HUES48 (cell line): ENCODE measurements around the gene ANKRD53.

Experiments
- H3K27ac ChIP-seq: one replicate; pipeline ENCODE4 v1.7.0; 2013; ENCODE audit warnings: low read depth, low read length, inconsistent platforms
- H3K27me3 ChIP-seq: 2 replicates; pipeline ENCODE4 v1.6.1; 2013; ENCODE audit warnings: mild to moderate bottlenecking, low read length; ENCODE audit not compliant: control insufficient read depth, insufficient read depth
- H3K36me3 ChIP-seq: 2 replicates; pipeline ENCODE4 v1.6.1; 2013; ENCODE audit warnings: low read length; ENCODE audit not compliant: control insufficient read depth, insufficient read depth
- H3K4me1 ChIP-seq: 2 replicates; pipeline ENCODE4 v1.6.1; 2013; ENCODE audit warnings: mild to moderate bottlenecking, low read length; ENCODE audit not compliant: control insufficient read depth, insufficient read depth
- H3K4me3 ChIP-seq: 2 replicates; pipeline ENCODE4 v1.5.1; 2013; ENCODE audit warnings: mild to moderate bottlenecking, low read depth, low read length
- H3K9ac ChIP-seq: 2 replicates; pipeline ENCODE4 v1.6.1; 2013; ENCODE audit warnings: mild to moderate bottlenecking, low read depth, low read length, moderate library complexity
- H3K9me3 ChIP-seq: 2 replicates; pipeline ENCODE4 v1.6.1; 2013; ENCODE audit warnings: low read length; ENCODE audit not compliant: control insufficient read depth, insufficient read depth

Gene ANKRD53

GRCh38 chr2:70978341-70979179 lies at the start of gene ANKRD53:
Gene ANKRD53, plus strand, starts transcription at chr2:70978630. Its CDS starts 16 bp downstream, at chr2:70978646.
- Histone ChIP-seq H3K9ac (peak within 1 kb of the TSS; percentile 17; the same call in 1 of the 2 replicates), H3K4me1 (peaks cover 17% of the 10 kb centered on the region), H3K9me3 (no peaks in the 10 kb centered on the region), H3K27me3 (peaks cover 37% of the 10 kb centered on the region), H3K36me3 (no peaks in the 10 kb centered on the region), H3K4me3 (peak within 1 kb of the TSS; percentile 82), H3K27ac (no peak within 1 kb of the TSS)

- peaks cover 4% of the 10 kb centered on the region; the same call in 1 of the 2 replicates for H3K4me1 ChIP-seq
- H3K4me3 ChIP-seq: no peak overlapping the region
- H3K27ac ChIP-seq: no peak overlapping the region
- peaks cover 12% of the 10 kb centered on the region; the same call in 1 of the 2 replicates for H3K27me3 ChIP-seq
- no peaks in the 10 kb centered on the region for H3K36me3 ChIP-seq
- H3K9ac ChIP-seq: no peak overlapping the region
- no peaks in the 10 kb centered on the region for H3K9me3 ChIP-seq
Measured at GRCh38 chr2:70930371-70931329, 47.8 kb upstream of the ANKRD53 start.

GRCh38 chr2:70931376-70932000 lies 46.9 kb upstream of the ANKRD53 start:
- H3K27me3 ChIP-seq: peaks cover 16% of the 10 kb centered on the region
- H3K9ac ChIP-seq: no peak overlapping the region
- H3K36me3 ChIP-seq: no peaks in the 10 kb centered on the region
- no peak overlapping the region for H3K4me3 ChIP-seq
- H3K27ac ChIP-seq: no peak overlapping the region
- H3K4me1 ChIP-seq: peaks cover 7% of the 10 kb centered on the region; the same call in 1 of the 2 replicates
- H3K9me3 ChIP-seq: no peaks in the 10 kb centered on the region

GRCh38 chr2:70932631-70933230 lies 45.7 kb upstream of the ANKRD53 start:
- no peak overlapping the region for H3K4me3 ChIP-seq
- H3K4me1 ChIP-seq: peaks cover 10% of the 10 kb centered on the region; the same call in 1 of the 2 replicates
- peaks cover 27% of the 10 kb centered on the region for H3K27me3 ChIP-seq
- no peaks in the 10 kb centered on the region for H3K36me3 ChIP-seq
- H3K27ac ChIP-seq: no peak overlapping the region
- no peaks in the 10 kb centered on the region for H3K9me3 ChIP-seq
- H3K9ac ChIP-seq: no peak overlapping the region

- no peaks in the 10 kb centered on the region for H3K36me3 ChIP-seq
- no peak overlapping the region for H3K9ac ChIP-seq
- no peak overlapping the region for H3K27ac ChIP-seq
- peaks cover 28% of the 10 kb centered on the region for H3K4me1 ChIP-seq
- no peak overlapping the region for H3K4me3 ChIP-seq
- H3K27me3 ChIP-seq: peaks cover 50% of the 10 kb centered on the region
- no peaks in the 10 kb centered on the region for H3K9me3 ChIP-seq
Measured at GRCh38 chr2:70934981-70935380, 43.4 kb upstream of the ANKRD53 start.

GRCh38 chr2:70935468-70936164 lies 42.8 kb upstream of the ANKRD53 start, which contains the start of gene ATP6V1B1:
Gene ATP6V1B1, plus strand, starts transcription at chr2:70935900. Its CDS starts 55 bp downstream, at chr2:70935955.
- no peak within 1 kb of the TSS for H3K27ac ChIP-seq
- H3K36me3 ChIP-seq: no peaks in the 10 kb centered on the region
- H3K9me3 ChIP-seq: no peaks in the 10 kb centered on the region
- H3K9ac ChIP-seq: no peak within 1 kb of the TSS
- peaks cover 28% of the 10 kb centered on the region for H3K4me1 ChIP-seq
- peaks cover 55% of the 10 kb centered on the region for H3K27me3 ChIP-seq
- H3K4me3 ChIP-seq: no peak within 1 kb of the TSS

GRCh38 chr2:70936165-70936978 lies 42.1 kb upstream of the ANKRD53 start:
- H3K9me3 ChIP-seq: no peaks in the 10 kb centered on the region
- H3K27me3 ChIP-seq: peaks cover 62% of the 10 kb centered on the region
- no peak overlapping the region for H3K9ac ChIP-seq
- no peak overlapping the region for H3K4me3 ChIP-seq
- no peaks in the 10 kb centered on the region for H3K36me3 ChIP-seq
- no peak overlapping the region for H3K27ac ChIP-seq
- peaks cover 28% of the 10 kb centered on the region for H3K4me1 ChIP-seq

GRCh38 chr2:70936979-70937811 lies 41.2 kb upstream of the ANKRD53 start:
- Histone ChIP-seq H3K4me3 (no peak overlapping the region), H3K36me3 (no peaks in the 10 kb centered on the region), H3K27me3 (peaks cover 67% of the 10 kb centered on the region), H3K27ac (no peak overlapping the region), H3K4me1 (peaks cover 28% of the 10 kb centered on the region), H3K9ac (no peak overlapping the region), H3K9me3 (no peaks in the 10 kb centered on the region)
